Measurements from ENCODE around the gene AK1. TPM values are rescaled to one million over a fixed set of nuclear protein-coding genes. Genes with fewer than 3 reads are reported as not detected.

AK1 gene
- total RNA-seq, 1 experiment from 2014 or later: 34.4 TPM

DNA sequence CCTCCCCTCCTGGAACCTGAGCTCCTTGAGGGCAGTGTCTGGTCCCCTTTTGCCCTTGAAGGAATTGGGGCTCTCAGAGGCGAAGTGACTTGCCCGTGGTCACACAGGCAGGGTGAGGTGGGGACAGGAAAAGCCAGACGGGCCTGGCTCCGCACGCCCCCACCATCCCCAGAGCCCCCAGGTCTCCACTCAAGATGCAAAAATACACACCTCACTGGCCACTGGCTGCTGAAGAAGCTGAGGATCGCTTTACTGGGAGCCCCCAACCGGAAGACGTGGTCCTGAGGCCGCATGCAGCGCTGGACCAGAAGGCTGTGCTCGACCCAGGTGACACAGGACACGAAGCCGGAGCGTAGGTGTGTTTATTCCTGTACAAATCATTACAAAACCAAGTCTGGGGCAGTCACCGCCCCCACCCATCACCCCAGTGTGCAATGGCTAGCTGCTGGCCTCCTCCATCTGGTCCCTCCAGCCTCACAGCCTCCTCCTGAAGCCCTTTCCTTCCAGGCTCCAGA, 7.6 kb upstream of the AK1 start:
- Mint-ChIP-seq H3K36me3 (peaks cover 26% of the 10 kb centered on the region), H3K27me3 (ENCODE audit: low read depth) (no peaks in the 10 kb centered on the region), H3K4me3 (no peak overlapping the region), H3K9me3 (no peaks in the 10 kb centered on the region), H3K4me1 (peaks cover 16% of the 10 kb centered on the region), H3K27ac (0 out of 2 replicates have a peak overlapping the region, but pooled peaks have one; percentile 65)
- ChIA-PET CTCF (interaction anchor here (1.0 to 2.2 kb wide), 7 partner anchors 15 to 381 kb away, joined by 3 to 12 read pairs (median 4); partner anchors contain the start of genes ST6GALNAC4 and TOR2A), POLR2A (interaction anchor here (0.9 to 1.3 kb wide), 2 partner anchors 12 to 15 kb away, joined by 3 to 4 read pairs; no protein-coding TSS in a partner anchor)
- TF ChIP-seq, protein P1, sequence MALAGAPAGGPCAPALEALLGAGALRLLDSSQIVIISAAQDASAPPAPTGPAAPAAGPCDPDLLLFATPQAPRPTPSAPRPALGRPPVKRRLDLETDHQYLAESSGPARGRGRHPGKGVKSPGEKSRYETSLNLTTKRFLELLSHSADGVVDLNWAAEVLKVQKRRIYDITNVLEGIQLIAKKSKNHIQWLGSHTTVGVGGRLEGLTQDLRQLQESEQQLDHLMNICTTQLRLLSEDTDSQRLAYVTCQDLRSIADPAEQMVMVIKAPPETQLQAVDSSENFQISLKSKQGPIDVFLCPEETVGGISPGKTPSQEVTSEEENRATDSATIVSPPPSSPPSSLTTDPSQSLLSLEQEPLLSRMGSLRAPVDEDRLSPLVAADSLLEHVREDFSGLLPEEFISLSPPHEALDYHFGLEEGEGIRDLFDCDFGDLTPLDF (CRISPR knock-in tag; IDR thresholded peaks at IDR 0.05): no peak
- TF ChIP-seq ATF3 (CRISPR knock-in tag; conservative IDR thresholded peaks at IDR 0.05) (no peak), GRHL2 (CRISPR knock-in tag; IDR thresholded peaks at IDR 0.05; ENCODE audit: insufficient replicate concordance, severe bottlenecking) (no peak), ZNF532 (CRISPR knock-in tag; IDR thresholded peaks at IDR 0.05; ENCODE audit: borderline replicate concordance) (no peak), ETV6 (CRISPR knock-in tag; IDR thresholded peaks at IDR 0.05) (no peak), MYBL2 (CRISPR knock-in tag; IDR thresholded peaks at IDR 0.05) (no peak), KAT7 (CRISPR knock-in tag; IDR thresholded peaks at IDR 0.05; ENCODE audit: borderline replicate concordance) (no peak), TP53 (CRISPR knock-in tag; IDR thresholded peaks at IDR 0.05) (no peak), HMGA2 (CRISPR knock-in tag; IDR thresholded peaks at IDR 0.05) (no peak), NFATC4 (CRISPR knock-in tag; IDR thresholded peaks at IDR 0.05) (no peak)
- TF ChIP-seq, protein P2, sequence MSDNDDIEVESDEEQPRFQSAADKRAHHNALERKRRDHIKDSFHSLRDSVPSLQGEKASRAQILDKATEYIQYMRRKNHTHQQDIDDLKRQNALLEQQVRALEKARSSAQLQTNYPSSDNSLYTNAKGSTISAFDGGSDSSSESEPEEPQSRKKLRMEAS (CRISPR knock-in tag; IDR thresholded peaks at IDR 0.05): no peak
- TF ChIP-seq, protein P3, sequence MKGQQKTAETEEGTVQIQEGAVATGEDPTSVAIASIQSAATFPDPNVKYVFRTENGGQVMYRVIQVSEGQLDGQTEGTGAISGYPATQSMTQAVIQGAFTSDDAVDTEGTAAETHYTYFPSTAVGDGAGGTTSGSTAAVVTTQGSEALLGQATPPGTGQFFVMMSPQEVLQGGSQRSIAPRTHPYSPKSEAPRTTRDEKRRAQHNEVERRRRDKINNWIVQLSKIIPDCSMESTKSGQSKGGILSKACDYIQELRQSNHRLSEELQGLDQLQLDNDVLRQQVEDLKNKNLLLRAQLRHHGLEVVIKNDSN (CRISPR knock-in tag; IDR thresholded peaks at IDR 0.05): no peak
- TF ChIP-seq, protein P4, sequence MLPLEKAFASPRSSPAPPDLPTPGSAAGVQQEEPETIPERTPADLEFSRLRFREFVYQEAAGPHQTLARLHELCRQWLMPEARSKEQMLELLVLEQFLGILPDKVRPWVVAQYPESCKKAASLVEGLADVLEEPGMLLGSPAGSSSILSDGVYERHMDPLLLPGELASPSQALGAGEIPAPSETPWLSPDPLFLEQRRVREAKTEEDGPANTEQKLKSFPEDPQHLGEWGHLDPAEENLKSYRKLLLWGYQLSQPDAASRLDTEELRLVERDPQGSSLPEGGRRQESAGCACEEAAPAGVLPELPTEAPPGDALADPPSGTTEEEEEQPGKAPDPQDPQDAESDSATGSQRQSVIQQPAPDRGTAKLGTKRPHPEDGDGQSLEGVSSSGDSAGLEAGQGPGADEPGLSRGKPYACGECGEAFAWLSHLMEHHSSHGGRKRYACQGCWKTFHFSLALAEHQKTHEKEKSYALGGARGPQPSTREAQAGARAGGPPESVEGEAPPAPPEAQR (CRISPR knock-in tag; IDR thresholded peaks at IDR 0.05): no peak
- ATAC-seq: no peak
- no peak for DNase-seq (ENCODE audit: low spot score)

DNA sequence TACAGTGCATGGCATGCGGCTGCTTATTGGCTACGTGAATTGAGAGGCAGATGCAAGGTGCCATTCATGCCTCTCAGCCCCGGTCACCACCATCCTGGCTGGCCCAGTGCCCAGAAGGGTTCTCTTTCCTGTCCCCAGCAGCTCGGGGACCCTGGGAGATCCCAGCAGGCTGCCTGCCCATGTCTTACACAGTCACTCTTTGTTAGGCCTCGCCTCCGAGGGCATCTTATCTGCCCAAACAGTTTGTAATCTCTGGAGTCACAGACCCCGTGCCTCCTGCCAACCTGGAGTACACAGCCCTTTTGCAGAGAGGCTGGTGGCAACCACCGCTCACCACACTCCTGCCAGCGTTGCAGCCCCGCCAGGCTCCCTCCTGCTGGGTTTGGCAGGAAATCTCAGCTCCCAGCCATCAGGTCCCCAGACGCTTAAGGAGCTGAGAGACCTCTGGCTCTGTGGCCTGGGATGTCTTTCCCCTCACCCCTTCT, 7.0 kb upstream of the AK1 start:
- Mint-ChIP-seq H3K36me3 (peaks cover 24% of the 10 kb centered on the region), H3K27ac (peak overlapping the region; percentile 65; the same call in 1 of the 2 replicates), H3K27me3 (ENCODE audit: low read depth) (no peaks in the 10 kb centered on the region), H3K4me1 (peaks cover 16% of the 10 kb centered on the region), H3K4me3 (no peak overlapping the region), H3K9me3 (no peaks in the 10 kb centered on the region)
- DNase-seq (ENCODE audit: low spot score): no peak
- POLR2A ChIA-PET: interaction anchor here (1.3 kb wide), 1 partner anchor 13 kb away, joined by 4 read pairs; no protein-coding TSS in a partner anchor
- ATAC-seq: no peak; the same call in 1 of the 2 replicates
- CTCF ChIA-PET: interaction anchor here (1.0 to 2.2 kb wide), 5 partner anchors 15 to 381 kb away, joined by 3 to 12 read pairs (median 7); partner anchors contain the start of gene ST6GALNAC4
- TF ChIP-seq ZNF532 (CRISPR knock-in tag; IDR thresholded peaks at IDR 0.05; ENCODE audit: borderline replicate concordance) (no peak), ATF1 (CRISPR knock-in tag; IDR thresholded peaks at IDR 0.05) (no peak), ZBTB21 (CRISPR knock-in tag; IDR thresholded peaks at IDR 0.05; ENCODE audit: borderline replicate concordance) (no peak)
- TF ChIP-seq, protein P5, sequence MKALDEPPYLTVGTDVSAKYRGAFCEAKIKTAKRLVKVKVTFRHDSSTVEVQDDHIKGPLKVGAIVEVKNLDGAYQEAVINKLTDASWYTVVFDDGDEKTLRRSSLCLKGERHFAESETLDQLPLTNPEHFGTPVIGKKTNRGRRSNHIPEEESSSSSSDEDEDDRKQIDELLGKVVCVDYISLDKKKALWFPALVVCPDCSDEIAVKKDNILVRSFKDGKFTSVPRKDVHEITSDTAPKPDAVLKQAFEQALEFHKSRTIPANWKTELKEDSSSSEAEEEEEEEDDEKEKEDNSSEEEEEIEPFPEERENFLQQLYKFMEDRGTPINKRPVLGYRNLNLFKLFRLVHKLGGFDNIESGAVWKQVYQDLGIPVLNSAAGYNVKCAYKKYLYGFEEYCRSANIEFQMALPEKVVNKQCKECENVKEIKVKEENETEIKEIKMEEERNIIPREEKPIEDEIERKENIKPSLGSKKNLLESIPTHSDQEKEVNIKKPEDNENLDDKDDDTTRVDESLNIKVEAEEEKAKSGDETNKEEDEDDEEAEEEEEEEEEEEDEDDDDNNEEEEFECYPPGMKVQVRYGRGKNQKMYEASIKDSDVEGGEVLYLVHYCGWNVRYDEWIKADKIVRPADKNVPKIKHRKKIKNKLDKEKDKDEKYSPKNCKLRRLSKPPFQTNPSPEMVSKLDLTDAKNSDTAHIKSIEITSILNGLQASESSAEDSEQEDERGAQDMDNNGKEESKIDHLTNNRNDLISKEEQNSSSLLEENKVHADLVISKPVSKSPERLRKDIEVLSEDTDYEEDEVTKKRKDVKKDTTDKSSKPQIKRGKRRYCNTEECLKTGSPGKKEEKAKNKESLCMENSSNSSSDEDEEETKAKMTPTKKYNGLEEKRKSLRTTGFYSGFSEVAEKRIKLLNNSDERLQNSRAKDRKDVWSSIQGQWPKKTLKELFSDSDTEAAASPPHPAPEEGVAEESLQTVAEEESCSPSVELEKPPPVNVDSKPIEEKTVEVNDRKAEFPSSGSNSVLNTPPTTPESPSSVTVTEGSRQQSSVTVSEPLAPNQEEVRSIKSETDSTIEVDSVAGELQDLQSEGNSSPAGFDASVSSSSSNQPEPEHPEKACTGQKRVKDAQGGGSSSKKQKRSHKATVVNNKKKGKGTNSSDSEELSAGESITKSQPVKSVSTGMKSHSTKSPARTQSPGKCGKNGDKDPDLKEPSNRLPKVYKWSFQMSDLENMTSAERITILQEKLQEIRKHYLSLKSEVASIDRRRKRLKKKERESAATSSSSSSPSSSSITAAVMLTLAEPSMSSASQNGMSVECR (CRISPR knock-in tag; IDR thresholded peaks at IDR 0.05; ENCODE audit: borderline replicate concordance): no peak
